Stimulated activated naive CD8-positive, alpha-beta T cell treated with anti-CD3 and anti-CD28 coated beads, Interleukin-15, Interleukin-2, amounts not matched to agents 100 ng/mL and 50 ng/mL, for 24 hours (primary cell): ENCODE results near the gene LGR5.

ENCODE experiments used
- H3K27ac Mint-ChIP-seq: one replicate; pipeline ENCODE4 v1.8.0; 2021; ENCODE audit warnings: mild to moderate bottlenecking, mixed read lengths
- H3K27me3 Mint-ChIP-seq: one replicate; pipeline ENCODE4 v1.8.0; 2021; ENCODE audit warnings: mixed read lengths
- H3K36me3 Mint-ChIP-seq: one replicate; pipeline ENCODE4 v1.8.0; 2021; ENCODE audit warnings: low read depth, mixed read lengths
- H3K4me1 Mint-ChIP-seq: one replicate; pipeline ENCODE4 v1.8.0; 2021; ENCODE audit warnings: low read depth, mixed read lengths
- H3K4me3 Mint-ChIP-seq: one replicate; pipeline ENCODE4 v1.8.0; 2021; ENCODE audit warnings: mild to moderate bottlenecking, mixed read lengths
- H3K9me3 Mint-ChIP-seq: one replicate; pipeline ENCODE4 v1.8.0; 2021; ENCODE audit warnings: mixed read lengths

LGR5 gene

DNA sequence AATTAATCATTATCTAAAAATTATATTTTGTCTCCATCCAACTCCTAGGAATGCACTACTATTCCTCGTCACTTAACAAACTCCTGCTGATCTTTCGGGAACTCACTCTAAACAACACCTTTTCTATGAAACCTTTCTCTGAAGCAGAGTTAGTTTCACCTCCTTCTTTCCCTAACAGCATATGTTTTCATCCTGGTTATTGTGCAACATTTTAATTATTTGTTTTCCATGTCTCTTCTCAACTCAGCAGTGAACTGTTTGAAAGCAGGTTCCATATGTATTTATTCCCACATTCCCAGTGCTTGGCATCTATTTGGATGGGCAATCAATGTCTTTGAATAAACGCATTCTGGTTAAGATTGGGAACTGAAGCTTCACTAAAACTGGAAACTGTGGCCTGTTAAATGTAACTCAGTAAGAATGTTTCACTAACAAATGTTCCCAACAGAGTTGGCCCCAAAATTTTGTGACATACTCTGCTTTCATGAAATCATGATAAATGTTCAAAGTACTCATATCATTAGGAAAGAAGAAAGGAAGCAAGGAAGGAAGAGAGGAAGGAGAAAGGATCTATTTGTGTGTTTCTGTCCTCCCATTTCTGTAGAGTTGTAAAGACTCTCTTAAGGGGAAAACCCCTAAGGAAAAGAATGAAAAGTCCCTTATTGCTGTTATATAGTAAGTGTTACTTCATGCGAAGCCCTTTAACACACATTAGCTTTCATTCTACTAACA lies 13.9 kb upstream of the LGR5 start:
- H3K27ac Mint-ChIP-seq = no peak overlapping the region
- no peak overlapping the region for H3K4me3 Mint-ChIP-seq
- H3K9me3 Mint-ChIP-seq = no peaks in the 10 kb centered on the region
- no peaks in the 10 kb centered on the region for H3K4me1 Mint-ChIP-seq
- H3K36me3 Mint-ChIP-seq = no peaks in the 10 kb centered on the region
- peaks cover 30% of the 10 kb centered on the region for H3K27me3 Mint-ChIP-seq

DNA sequence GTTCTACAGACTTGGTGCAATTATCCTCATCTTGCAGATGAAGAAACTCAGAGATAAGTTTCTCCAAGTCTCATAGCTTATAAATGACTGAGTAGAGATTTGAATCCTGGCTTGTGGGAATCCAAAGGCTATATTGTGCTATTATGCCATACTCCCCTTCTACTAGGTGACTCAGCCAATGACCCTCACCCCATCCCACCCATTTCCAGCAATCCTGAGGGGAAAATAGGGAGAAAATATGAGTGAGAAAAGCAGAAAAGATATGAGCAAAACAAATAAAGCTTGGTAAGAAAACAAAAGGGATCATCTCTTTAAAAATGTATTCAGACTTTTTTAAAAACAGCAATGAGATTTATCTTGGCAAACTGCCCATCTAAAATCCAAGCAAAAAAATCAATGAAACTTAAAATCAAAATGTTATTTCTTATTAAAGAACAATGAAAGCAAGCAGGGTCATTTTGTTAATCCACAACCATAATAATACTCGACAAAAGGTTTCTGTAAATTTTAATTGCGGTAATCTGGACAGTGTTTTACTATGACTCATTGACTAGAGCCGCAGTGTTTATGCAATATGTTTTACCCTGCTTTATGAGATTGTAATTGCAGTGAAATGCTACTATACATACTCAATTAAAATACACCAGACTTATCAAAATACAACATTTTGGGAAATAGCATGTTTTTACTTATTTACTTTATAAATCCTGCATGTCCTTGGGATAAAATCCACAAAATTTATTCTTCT lies 13.1 kb upstream of the LGR5 start:
- Mint-ChIP-seq H3K27me3 (peaks cover 33% of the 10 kb centered on the region), H3K27ac (no peak overlapping the region), H3K4me3 (no peak overlapping the region), H3K4me1 (no peaks in the 10 kb centered on the region), H3K36me3 (no peaks in the 10 kb centered on the region), H3K9me3 (no peaks in the 10 kb centered on the region)

DNA sequence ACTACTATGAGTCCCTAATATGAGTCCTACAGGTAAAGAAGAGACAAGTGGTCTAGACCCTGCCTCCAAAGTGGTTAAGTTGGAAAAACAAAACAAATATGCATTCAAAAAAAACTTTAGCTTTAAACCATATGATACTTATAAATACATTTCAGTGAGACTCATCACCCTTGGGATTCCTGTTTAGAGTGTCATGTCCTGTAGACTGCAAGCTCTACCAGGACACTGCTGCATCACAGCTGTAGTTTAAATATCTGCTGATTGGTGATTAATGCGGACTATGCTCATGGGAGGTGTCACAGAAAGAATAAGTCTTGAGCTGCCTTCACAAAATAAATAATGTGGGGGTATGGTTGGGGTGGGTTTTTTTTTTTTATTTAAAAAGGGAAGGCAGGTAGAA lies 8.8 kb upstream of the LGR5 start:
- H3K27ac Mint-ChIP-seq = no peak overlapping the region
- no peaks in the 10 kb centered on the region for H3K4me1 Mint-ChIP-seq
- H3K27me3 Mint-ChIP-seq = peaks cover 44% of the 10 kb centered on the region
- H3K9me3 Mint-ChIP-seq = peaks cover 9% of the 10 kb centered on the region
- H3K36me3 Mint-ChIP-seq = no peaks in the 10 kb centered on the region
- H3K4me3 Mint-ChIP-seq = no peak overlapping the region

DNA sequence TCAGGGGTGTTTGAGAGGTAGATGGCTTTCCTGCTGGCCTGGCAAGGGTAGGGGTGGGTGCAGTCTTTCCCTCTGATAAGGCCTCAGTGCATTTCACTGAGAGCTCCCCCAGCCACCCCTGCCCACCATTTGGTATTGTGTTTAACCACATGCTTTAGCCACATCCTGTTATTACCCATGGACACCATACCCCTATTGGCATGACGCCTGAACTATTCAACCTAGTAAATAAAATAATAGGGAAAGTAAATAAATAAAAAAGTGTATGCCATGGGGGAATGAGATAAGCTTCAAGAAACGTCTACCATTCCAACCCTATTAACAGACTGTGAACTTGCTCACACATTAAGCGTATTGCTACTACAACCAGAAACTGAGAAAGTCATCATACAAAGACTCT lies 7.6 kb upstream of the LGR5 start:
- H3K27ac Mint-ChIP-seq = no peak overlapping the region

DNA sequence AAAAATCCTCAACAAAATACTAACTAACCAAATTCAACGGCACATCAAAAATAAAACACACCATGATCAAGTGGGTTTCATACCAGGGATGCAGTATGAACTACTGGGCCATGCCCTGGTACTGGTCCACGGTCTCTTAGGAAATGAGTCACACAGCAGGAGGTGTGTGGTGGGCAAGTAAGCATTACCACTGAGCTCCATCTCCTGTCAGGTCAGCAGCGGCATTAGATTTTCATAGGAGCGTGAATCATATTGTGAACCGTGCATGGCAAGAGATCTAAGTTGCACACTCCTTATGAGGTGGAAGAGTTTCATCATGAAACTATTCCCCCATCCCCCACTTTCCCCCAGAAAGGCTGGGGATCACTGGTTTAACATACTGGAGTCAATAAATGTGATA lies 6.7 kb upstream of the LGR5 start:
- Mint-ChIP-seq H3K27me3 (peaks cover 49% of the 10 kb centered on the region), H3K36me3 (peaks cover 6% of the 10 kb centered on the region), H3K27ac (no peak overlapping the region), H3K4me1 (no peaks in the 10 kb centered on the region), H3K4me3 (no peak overlapping the region), H3K9me3 (peaks cover 23% of the 10 kb centered on the region)

More for the DNA sequence above, 7.6 kb upstream of the LGR5 start:
- peaks cover 16% of the 10 kb centered on the region for H3K9me3 Mint-ChIP-seq
- no peaks in the 10 kb centered on the region for H3K4me1 Mint-ChIP-seq
- peaks cover 47% of the 10 kb centered on the region for H3K27me3 Mint-ChIP-seq
- peaks cover 4% of the 10 kb centered on the region for H3K36me3 Mint-ChIP-seq
- H3K4me3 Mint-ChIP-seq = no peak overlapping the region

DNA sequence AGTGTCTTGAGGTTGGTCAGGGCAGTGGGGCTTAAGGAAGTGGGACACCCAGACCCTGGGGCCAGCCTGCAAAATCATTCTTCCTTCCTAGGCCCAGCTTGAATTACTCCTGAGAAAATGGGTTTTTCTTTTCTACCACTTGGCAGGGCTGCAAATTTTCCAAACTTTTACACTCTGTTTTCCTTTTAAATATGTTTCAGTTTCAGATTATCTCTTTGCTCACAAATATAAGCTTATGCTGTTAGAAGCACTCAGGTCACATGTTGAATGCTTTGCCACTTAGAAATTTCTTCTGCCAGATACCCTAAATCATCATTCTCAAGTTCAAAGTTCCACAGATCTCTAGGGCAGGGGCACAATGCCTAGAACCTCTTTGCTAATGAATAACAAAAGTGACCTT lies 2.9 kb upstream of the LGR5 start:
- H3K27me3 Mint-ChIP-seq = peaks cover 78% of the 10 kb centered on the region

DNA sequence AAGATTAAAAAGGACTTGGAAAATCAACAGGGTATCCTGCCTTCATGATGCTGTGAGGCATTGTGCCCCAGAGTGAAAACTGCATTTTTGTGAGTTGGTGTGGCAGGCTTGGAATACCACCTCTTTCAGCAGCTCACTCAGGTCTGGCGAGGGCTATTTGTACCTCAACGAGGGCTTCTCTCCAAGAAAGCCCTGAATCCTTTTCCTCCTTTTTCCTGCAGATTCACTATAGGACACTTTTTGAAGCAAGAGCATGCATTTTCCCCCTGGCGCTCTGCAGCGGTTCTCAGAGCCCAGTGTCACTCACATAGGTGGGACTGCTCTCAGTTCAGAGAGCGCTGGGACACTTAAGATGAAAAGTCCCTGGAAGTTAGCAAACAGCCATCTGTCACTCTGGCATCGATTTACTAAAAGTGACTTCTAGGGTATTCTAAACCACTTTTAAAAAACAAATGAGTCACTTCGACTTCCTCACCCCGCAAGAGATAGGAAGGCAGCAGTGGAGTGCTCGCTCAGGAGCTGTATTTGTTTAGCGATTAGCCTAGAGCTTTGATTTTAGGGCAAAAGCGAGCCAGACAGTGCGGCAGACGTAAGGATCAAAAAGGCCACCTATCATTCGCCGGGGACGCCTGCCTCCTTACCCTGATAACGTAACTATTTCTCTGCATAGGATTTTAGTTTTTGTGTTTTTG lies 782 bp upstream of the LGR5 start:
- H3K27ac Mint-ChIP-seq = no peak overlapping the region
- H3K9me3 Mint-ChIP-seq = peaks cover 23% of the 10 kb centered on the region

More for the DNA sequence above, 2.9 kb upstream of the LGR5 start:
- Mint-ChIP-seq H3K9me3 (peaks cover 23% of the 10 kb centered on the region), H3K4me1 (peaks cover 23% of the 10 kb centered on the region), H3K4me3 (no peak overlapping the region), H3K27ac (no peak overlapping the region), H3K36me3 (peaks cover 6% of the 10 kb centered on the region)

DNA sequence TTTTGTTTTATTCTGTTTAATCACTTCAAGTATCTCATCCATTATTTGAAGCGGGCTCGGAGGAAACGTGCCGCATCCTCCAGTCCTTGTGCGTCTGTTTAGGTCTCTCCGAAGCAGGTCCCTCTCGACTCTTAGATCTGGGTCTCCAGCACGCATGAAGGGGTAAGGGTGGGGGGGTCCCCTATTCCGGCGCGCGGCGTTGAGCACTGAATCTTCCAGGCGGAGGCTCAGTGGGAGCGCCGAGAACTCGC lies 311 bp upstream of the LGR5 start:
- Mint-ChIP-seq H3K4me3 (peak overlapping the region; percentile 77), H3K27ac (no peak overlapping the region), H3K4me1 (peaks cover 23% of the 10 kb centered on the region), H3K36me3 (peaks cover 6% of the 10 kb centered on the region), H3K27me3 (peaks cover 77% of the 10 kb centered on the region), H3K9me3 (peaks cover 23% of the 10 kb centered on the region)

More for the DNA sequence above, 782 bp upstream of the LGR5 start:
- H3K4me3 Mint-ChIP-seq = peak overlapping the region; percentile 77
- H3K4me1 Mint-ChIP-seq = peaks cover 23% of the 10 kb centered on the region
- peaks cover 80% of the 10 kb centered on the region for H3K27me3 Mint-ChIP-seq
- H3K36me3 Mint-ChIP-seq = peaks cover 6% of the 10 kb centered on the region

DNA sequence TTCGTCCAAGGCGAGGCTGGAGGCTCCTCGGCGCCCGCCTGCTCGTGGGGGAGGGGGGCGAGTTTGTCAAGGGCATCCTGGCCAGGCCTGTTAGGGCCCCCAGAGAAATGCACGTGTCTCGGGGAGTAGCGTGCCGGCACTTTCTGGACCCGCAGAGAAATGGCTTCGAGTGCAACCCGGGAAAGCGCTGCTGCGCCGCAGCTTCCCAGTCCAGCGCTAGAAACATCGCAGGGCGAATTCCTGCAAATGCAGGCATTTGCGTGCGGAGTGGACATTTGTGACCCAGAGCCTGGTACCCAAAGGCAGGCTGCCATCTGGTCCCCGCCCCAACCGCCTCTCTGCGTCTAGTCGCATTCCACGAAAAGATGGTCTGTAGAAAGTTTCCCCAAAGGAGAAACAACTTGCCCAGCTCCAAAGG lies 756 bp downstream of the LGR5 start:
- Mint-ChIP-seq H3K27me3 (peaks cover 78% of the 10 kb centered on the region), H3K9me3 (peaks cover 18% of the 10 kb centered on the region), H3K36me3 (peaks cover 6% of the 10 kb centered on the region), H3K27ac (no peak overlapping the region), H3K4me1 (peaks cover 23% of the 10 kb centered on the region), H3K4me3 (peak overlapping the region; percentile 71)

DNA sequence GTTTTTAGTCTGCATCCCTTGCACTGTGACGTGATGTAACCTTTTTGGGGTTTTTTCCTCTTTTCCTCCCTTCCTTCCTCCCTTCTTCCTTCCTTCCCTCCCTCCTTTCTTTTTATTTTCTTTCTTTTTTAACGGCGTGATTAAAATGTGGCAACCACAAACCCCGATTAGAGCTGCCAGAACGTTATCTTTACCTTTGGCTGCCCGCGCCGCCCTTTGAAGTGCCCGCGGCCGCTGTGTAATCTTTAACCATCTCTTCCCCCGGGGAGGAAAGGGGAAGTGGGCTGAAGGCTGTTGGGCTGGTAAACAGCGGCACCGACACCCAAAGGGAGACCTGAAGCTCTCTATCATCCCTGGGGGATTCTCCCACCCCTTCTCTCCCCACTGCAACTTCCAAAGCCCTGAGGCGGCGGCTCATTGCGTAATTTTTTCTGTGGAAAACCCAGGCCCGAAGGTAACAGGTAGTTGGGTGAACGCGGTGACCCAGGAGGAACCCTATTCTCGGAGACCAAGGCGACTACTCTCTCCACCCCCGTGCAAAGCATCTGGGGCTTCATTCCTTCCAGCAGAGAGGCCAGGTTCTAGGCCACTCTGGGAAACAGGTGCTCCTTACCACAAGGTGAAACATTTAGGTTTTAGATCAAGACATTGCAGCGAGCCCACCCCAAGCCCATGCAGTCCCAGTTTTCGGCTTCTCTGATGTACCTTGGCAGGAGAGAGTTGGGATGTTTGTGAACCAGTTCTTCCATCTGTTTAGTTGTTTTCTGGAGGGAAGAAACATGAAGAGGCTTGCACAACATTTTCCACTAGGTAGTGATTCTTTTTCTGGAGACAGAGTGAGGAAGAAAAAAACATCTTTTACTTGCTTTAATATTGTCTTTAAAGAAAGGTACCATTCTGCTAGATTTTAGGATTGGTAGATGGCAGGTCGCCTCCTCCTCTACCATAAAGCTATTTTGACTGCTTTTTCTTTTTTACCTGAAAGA lies 1.5 kb downstream of the LGR5 start:
- peaks cover 6% of the 10 kb centered on the region for H3K36me3 Mint-ChIP-seq
- H3K4me3 Mint-ChIP-seq = peak overlapping the region; percentile 71
- H3K4me1 Mint-ChIP-seq = peaks cover 23% of the 10 kb centered on the region
- H3K27ac Mint-ChIP-seq = no peak overlapping the region
- H3K27me3 Mint-ChIP-seq = peaks cover 78% of the 10 kb centered on the region
- peaks cover 12% of the 10 kb centered on the region for H3K9me3 Mint-ChIP-seq

DNA sequence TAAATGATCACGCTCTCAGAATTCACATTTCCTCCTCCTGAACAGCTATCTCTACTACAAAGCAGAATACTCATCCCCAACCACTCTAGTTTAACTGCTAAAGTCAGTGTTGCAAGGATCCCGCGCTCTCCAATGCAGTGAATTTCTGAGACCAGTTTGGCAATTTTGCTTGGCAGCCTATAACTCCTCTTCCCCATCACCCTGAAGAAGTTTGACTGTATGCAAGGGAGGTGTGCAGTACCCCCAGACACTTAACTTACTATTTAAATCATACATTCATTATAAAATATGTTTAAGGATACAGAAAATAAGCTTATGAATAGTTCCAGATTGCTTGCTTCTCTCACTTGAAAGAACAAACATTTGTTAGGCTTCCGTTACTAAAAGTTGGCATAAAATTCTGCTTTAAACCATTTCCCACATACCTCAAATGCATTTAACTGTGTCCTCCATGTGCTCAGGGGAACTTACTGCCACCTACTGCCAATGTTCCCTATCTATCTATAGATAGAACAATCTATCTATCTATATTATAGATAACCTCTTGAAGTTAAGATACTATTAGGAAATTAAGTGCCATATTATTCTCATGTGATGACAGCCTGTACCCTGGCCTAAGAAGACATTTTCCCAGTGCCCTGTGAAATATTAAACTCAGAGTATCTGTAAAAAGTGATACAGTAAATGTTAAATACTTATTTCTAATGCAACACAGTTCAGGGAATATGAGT lies 2.4 kb downstream of the LGR5 start:
- H3K4me3 Mint-ChIP-seq = no peak overlapping the region
- peaks cover 2% of the 10 kb centered on the region for H3K36me3 Mint-ChIP-seq
- no peak overlapping the region for H3K27ac Mint-ChIP-seq
- H3K9me3 Mint-ChIP-seq = peaks cover 7% of the 10 kb centered on the region
- peaks cover 76% of the 10 kb centered on the region for H3K27me3 Mint-ChIP-seq
- H3K4me1 Mint-ChIP-seq = peaks cover 23% of the 10 kb centered on the region

DNA sequence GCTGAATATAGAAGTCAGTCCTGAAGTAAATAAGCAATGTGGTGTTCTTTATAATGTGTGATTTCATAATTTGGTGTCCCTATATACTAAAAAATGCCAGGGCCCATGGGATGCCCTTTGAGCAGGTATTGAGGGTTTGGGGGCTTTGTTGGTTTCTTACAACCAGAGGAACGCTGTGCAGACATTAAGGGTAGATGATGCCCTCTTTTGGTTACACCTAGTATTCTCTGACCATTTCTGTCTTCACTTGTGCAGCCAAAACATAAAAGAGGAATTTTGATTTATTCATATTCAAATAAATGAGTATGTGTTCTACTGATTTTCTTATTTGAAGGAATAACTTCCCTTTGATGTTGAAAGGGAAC lies 3.0 kb downstream of the LGR5 start:
- Mint-ChIP-seq H3K27ac (no peak overlapping the region), H3K36me3 (no peaks in the 10 kb centered on the region), H3K27me3 (peaks cover 76% of the 10 kb centered on the region), H3K4me3 (no peak overlapping the region), H3K4me1 (peaks cover 23% of the 10 kb centered on the region), H3K9me3 (peaks cover 1% of the 10 kb centered on the region)

DNA sequence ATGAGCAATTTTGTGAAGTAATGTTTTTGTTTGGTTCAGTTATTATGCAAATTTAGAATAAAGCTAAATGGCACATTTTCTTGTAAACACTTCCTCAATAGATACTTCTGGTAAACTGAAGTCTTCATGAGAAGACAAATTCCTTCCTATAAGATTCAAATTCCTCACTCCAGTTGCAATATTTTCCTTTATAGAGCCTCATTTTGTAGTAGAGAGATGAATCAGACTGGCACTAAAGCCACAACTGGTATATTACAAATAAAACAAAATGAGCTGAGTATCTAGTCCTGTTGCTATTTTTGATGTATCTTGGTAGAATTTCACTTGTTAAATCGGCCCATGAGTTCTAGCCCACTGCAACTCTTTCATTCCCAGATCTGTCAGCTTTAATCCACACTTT lies 5.5 kb downstream of the LGR5 start:
- Mint-ChIP-seq H3K27ac (no peak overlapping the region), H3K4me3 (no peak overlapping the region), H3K9me3 (no peaks in the 10 kb centered on the region), H3K36me3 (no peaks in the 10 kb centered on the region), H3K4me1 (peaks cover 13% of the 10 kb centered on the region), H3K27me3 (peaks cover 55% of the 10 kb centered on the region)

DNA sequence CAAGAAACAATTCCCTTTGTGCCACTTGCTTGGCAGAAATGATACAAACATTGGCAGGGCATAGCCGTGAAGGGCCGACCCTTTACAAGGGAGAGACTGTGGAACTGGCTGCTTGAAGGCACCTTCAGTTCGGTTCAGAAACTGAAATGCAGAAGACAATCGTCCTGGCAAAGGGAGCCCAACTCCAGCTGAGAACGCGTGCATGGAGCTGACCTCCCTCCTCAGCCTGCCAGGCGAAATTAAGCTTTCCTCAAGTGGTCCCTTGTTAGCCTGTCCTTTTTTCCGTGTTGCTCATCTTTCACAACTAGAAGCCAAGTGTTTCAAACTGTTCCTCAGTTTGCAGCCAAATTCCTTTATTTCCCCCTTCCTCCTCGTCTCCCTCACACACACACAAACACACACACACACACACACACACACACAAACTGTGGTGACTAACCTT lies 8.1 kb downstream of the LGR5 start:
- Mint-ChIP-seq H3K4me1 (no peaks in the 10 kb centered on the region), H3K36me3 (no peaks in the 10 kb centered on the region), H3K9me3 (peaks cover 4% of the 10 kb centered on the region), H3K27me3 (peaks cover 43% of the 10 kb centered on the region), H3K4me3 (no peak overlapping the region), H3K27ac (no peak overlapping the region)
